HEK293T (cell line): ENCODE results near the gene KAT5.
"Not testable (repeated sequence)": the region's sequence is repeated elsewhere in the genome, so short reads cannot be mapped to it uniquely, and the experiment has no call there.

ENCODE experiments used
- CTCF ChIA-PET: fragments of 350-600 bp; formaldehyde crosslinking; extraction: SDS; loops from one replicate; lab custom pipeline; 2021; ENCODE audit warnings: antibody characterized with exemption, inconsistent platforms; lab: Yijun Ruan, JAX
- POLR2A ChIA-PET: fragments of 350-600 bp; formaldehyde crosslinking; extraction: SDS; loops from one replicate; lab custom pipeline; 2020; ENCODE audit warnings: antibody characterized with exemption, inconsistent platforms; lab: Yijun Ruan, JAX
- DNase-seq: peaks from one replicate; pipeline ENCODE4 v3.0.0; 2012; ENCODE audit warnings: mixed read lengths; ENCODE audit errors: extremely low spot score
- ARNT ChIP-seq: fragments of 450-650 bp; IDR thresholded peaks from 2 replicates; pipeline ENCODE4 v1.6.1; 2017; ENCODE audit warnings: mild to moderate bottlenecking
- BHLHE40 ChIP-seq: fragments of 450-650 bp; IDR thresholded peaks from 2 replicates; pipeline ENCODE4 v1.6.1; 2016; ENCODE audit warnings: mild to moderate bottlenecking, moderate library complexity, borderline replicate concordance
- CTBP1 ChIP-seq: fragments of 450-650 bp; IDR thresholded peaks from 2 replicates; pipeline ENCODE4 v1.6.1; 2016; ENCODE audit warnings: borderline replicate concordance
- ELF4 ChIP-seq: fragments of 450-650 bp; IDR thresholded peaks from 2 replicates; pipeline ENCODE4 v1.6.1; 2017; ENCODE audit warnings: antibody characterized with exemption
- FOXA1 ChIP-seq: fragments of 450-650 bp; IDR thresholded peaks from 2 replicates; pipeline ENCODE4 v1.6.1; 2016; ENCODE audit warnings: mild to moderate bottlenecking
- FOXK2 ChIP-seq: fragments of 450-650 bp; IDR thresholded peaks from 2 replicates; pipeline ENCODE4 v1.6.1; 2016; ENCODE audit warnings: mild to moderate bottlenecking
- FOXM1 ChIP-seq: fragments of 450-650 bp; IDR thresholded peaks from 2 replicates; pipeline ENCODE4 v1.6.1; 2017; ENCODE audit warnings: mild to moderate bottlenecking, borderline replicate concordance
- HDGF ChIP-seq: fragments of 450-650 bp; IDR thresholded peaks from 2 replicates; pipeline ENCODE4 v1.6.1; 2017; ENCODE audit warnings: antibody characterized with exemption, borderline replicate concordance
- L3MBTL2 ChIP-seq: fragments of 450-650 bp; conservative IDR thresholded peaks from 2 replicates; pipeline ENCODE4 v1.6.1; 2016; ENCODE audit warnings: mild to moderate bottlenecking
- LEF1 ChIP-seq: fragments of 450-650 bp; IDR thresholded peaks from 2 replicates; pipeline ENCODE4 v1.6.1; 2017; ENCODE audit warnings: mild to moderate bottlenecking, borderline replicate concordance
- NFRKB ChIP-seq: fragments of 450-650 bp; IDR thresholded peaks from 2 replicates; pipeline ENCODE4 v1.6.1; 2016; ENCODE audit warnings: mild to moderate bottlenecking, moderate library complexity
- SP1 ChIP-seq: fragments of 450-650 bp; IDR thresholded peaks from 2 replicates; pipeline ENCODE4 v1.6.1; 2017
- SUZ12 ChIP-seq: fragments of 450-650 bp; IDR thresholded peaks from 2 replicates; pipeline ENCODE4 v1.6.1; 2016; ENCODE audit warnings: mild to moderate bottlenecking
- TARDBP ChIP-seq: fragments of 450-650 bp; IDR thresholded peaks from 2 replicates; pipeline ENCODE4 v1.6.1; 2016
- ZNF384 ChIP-seq: fragments of 450-650 bp; IDR thresholded peaks from 2 replicates; pipeline ENCODE4 v1.6.1; 2016
- TF ChIP-seq, protein P1 (sequence below): fragments of 450-650 bp; IDR thresholded peaks from 2 replicates; pipeline ENCODE4 v1.6.1; 2016

The KAT5 gene

GRCh38 chr11:65698205-65698604 lies 13.8 kb upstream of the KAT5 start:
- DNase-seq: no peak
- ChIA-PET POLR2A (no interaction called here), CTCF (no interaction called here)
- TF ChIP-seq SUZ12 (no peak), FOXA1 (no peak), ELF4 (no peak), ZNF384 (no peak)
- TF ChIP-seq, protein P1, sequence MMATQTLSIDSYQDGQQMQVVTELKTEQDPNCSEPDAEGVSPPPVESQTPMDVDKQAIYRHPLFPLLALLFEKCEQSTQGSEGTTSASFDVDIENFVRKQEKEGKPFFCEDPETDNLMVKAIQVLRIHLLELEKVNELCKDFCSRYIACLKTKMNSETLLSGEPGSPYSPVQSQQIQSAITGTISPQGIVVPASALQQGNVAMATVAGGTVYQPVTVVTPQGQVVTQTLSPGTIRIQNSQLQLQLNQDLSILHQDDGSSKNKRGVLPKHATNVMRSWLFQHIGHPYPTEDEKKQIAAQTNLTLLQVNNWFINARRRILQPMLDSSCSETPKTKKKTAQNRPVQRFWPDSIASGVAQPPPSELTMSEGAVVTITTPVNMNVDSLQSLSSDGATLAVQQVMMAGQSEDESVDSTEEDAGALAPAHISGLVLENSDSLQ: no peak

GRCh38 chr11:65699306-65699705 lies 12.7 kb upstream of the KAT5 start:
- TF ChIP-seq SUZ12 (no peak), L3MBTL2 (no peak), FOXM1 (no peak), TARDBP (no peak), SP1 (no peak), NFRKB (no peak), HDGF (no peak), BHLHE40 (no peak), ELF4 (no peak), ZNF384 (no peak), CTBP1 (no peak), FOXA1 (no peak), ARNT (no peak), FOXK2 (no peak), LEF1 (no peak)
- TF ChIP-seq, protein P1: no peak
- CTCF ChIA-PET: no interaction called here
- no peak for DNase-seq
- POLR2A ChIA-PET: no interaction called here

- no peak for DNase-seq
- POLR2A ChIA-PET: no interaction called here
- TF ChIP-seq LEF1 (no peak), FOXA1 (no peak), BHLHE40 (no peak), TARDBP (no peak), NFRKB (no peak), ZNF384 (no peak), SP1 (no peak), L3MBTL2 (no peak)
- TF ChIP-seq, protein P1: no peak
- CTCF ChIA-PET: no interaction called here
Observed at GRCh38 chr11:65700399-65700798, 11.7 kb upstream of the KAT5 start.

DNA sequence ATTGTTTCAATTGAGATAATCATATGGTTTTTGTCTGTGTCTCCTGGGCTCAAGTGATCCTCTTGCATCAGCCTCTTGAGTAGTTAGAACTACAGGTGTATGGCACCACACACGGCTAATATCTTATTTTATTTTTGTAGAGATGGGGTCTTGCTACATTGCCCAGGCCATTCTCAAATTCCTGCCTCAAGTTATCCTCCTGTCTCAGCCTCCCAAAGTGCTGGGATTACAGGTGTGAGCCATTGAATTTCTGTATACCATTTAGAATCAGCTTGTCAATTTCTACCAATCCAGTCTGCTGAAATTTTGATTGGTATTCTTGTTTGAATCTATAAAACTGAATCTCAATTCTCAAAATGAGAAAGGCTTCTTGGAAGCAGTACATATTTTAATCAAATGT lies 10.4 kb upstream of the KAT5 start:
- ChIA-PET CTCF (no interaction called here), POLR2A (no interaction called here)
- DNase-seq: no peak
- no peak for TF ChIP-seq FOXM1
- no peak for TF ChIP-seq SUZ12
- no peak for TF ChIP-seq ZNF384
- no peak for TF ChIP-seq TARDBP
- TF ChIP-seq HDGF: no peak
- no peak for TF ChIP-seq ELF4
- no peak for TF ChIP-seq SP1
- TF ChIP-seq CTBP1: no peak
- TF ChIP-seq BHLHE40: no peak
- TF ChIP-seq NFRKB: no peak
- no peak for TF ChIP-seq LEF1
- TF ChIP-seq FOXK2: no peak
- no peak for TF ChIP-seq L3MBTL2
- TF ChIP-seq ARNT: no peak
- TF ChIP-seq FOXA1: no peak
- TF ChIP-seq, protein P1: no peak

DNA sequence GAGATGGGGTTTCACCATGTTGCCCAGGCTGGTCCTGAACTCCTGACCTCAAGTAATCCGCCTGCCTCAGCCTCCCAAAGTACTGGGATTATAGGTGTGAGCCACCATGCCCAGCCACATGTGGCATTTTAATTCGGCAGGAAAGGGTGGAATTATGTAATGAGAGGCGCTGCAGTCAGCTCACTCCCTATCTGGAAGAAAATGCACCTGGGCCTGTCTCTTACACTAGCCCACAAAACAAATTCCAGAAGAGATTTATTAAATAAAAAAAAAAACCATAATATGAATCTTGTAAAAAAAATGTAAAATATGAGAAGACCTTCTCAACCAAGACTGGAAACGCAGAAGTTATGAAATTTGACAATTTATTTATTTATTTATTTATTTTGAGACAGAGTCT lies 8.2 kb upstream of the KAT5 start:
- TF ChIP-seq LEF1: no peak
- TF ChIP-seq FOXK2: no peak
- TF ChIP-seq ARNT: no peak
- TF ChIP-seq, protein P1: no peak
- no peak for TF ChIP-seq SP1
- no peak for TF ChIP-seq FOXA1
- no peak for TF ChIP-seq TARDBP
- TF ChIP-seq L3MBTL2: no peak
- TF ChIP-seq ELF4: no peak
- TF ChIP-seq SUZ12: no peak
- TF ChIP-seq FOXM1: no peak

DNA sequence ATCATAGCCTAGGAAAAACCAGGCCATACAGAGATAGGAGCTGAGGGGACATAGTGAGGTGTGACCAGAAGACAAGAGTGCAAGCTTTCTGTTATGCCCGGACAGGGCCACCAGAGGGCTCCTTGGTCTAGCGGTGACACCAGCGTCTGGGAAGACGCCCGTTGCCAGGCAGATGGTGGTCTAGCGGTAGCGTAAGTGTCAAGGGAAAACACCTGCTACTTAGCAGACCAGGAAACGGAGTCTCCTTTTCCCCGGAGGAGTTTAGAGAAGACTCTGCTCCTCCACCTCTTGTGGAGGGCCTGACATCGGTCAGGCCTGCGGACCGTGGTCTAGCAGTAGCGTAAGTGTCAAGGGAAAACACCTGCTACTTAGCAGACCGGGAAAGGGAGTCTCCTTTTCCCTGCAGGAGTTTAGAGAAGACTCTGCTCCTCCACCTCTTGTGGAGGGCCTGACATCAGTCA lies 5.7 kb upstream of the KAT5 start:
- CTCF ChIA-PET: interaction anchor here (0.6 to 1.4 kb wide), 3 partner anchors 142 to 178 kb away, joined by 3 read pairs; no protein-coding TSS in a partner anchor
- POLR2A ChIA-PET, DNase-seq: not testable (repeated sequence)

More for the DNA sequence above, 8.2 kb upstream of the KAT5 start:
- ChIA-PET POLR2A (interaction anchor here (0.6 kb wide), 1 partner anchor 38 kb away, joined by 3 read pairs; no protein-coding TSS in a partner anchor), CTCF (interaction anchor here (0.6 kb wide), 1 partner anchor 667 kb away, joined by 3 read pairs; no protein-coding TSS in a partner anchor)
- no peak for DNase-seq

DNA sequence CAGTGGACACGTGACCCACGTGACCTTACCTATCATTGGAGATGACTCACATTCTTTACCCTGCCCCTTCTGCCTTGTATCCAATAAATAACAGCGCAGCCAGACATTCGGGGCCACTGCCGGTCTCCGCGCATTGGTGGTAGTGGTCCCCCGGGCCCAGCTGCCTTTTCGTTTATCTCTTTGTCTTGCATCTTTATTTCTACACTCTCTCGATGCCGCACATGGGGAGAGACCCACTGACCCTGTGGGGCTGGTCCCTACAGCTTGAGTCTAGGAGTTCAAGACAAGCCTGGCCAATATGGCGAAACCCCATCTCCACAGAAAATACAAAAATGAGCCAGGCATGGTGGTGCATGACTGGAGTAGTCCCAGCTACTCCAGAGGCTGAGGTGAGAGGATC lies 5.0 kb upstream of the KAT5 start:
- POLR2A ChIA-PET, CTCF ChIA-PET, DNase-seq: not testable (repeated sequence)
